SU-DHL-6 (cell line): Measurements from ENCODE around the gene ERV3-1.

Experiments
- CTCF ChIP-seq: fragments of 200-600 bp; sonication (generic); IDR thresholded peaks from one replicate; pipeline ENCODE4 v1.5.1; 2017; ENCODE audit warnings: antibody characterized with exemption, mild to moderate bottlenecking, low read length, moderate library complexity; ENCODE audit not compliant: insufficient read depth, poor library complexity, severe bottlenecking
- EZH2phosphoT487 ChIP-seq: fragments of 200-600 bp; sonication (generic), shearing (Covaris generic); conservative IDR thresholded peaks from 2 replicates; pipeline ENCODE4 v1.6.1; 2018; ENCODE audit warnings: mild to moderate bottlenecking, antibody characterized with exemption, low read length, moderate library complexity, mixed read lengths

DNA sequence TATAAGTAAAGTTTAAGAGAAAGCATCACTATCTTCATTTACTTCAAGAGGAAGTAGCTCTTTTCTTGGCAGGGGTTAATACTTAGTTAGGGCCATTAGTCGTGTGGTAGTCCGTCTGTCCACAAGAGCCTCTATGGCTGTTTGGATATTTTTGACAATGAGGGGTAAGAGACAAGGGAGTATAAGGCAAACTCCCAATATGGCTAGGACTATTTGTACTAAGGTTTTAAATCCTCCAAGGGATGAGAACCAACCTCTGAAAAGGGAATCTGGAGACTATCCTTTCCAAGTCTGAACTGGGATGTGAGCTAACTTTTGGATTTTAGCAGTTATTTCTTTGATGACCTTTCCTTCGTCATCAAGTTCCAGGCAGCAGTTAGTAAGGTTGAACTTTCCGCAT, 15.6 kb downstream of the ERV3-1 start, which contains the start of gene ZNF117:
- TF ChIP-seq CTCF = no peak
- TF ChIP-seq EZH2phosphoT487 = no peak
